Thoracic aorta (tissue), 2 donors: ENCODE results near the gene IDNK. TPM values are rescaled to one million over a fixed set of nuclear protein-coding genes. Genes with fewer than 3 reads are reported as not detected.

Experiments used
- ATAC-seq: fragments of 150-250 bp; one replicate; pipeline ENCODE4 v1.8.0; 2017; ENCODE audit warnings: low read depth; ENCODE audit not compliant: insufficient number of reproducible peaks, low FRiP score
- DNase-seq: peaks from one replicate; pipeline ENCODE4 v3.0.0-alpha.2; 2020; ENCODE audit warnings: low spot score
- H3K27ac ChIP-seq, 2 donors: fragments of 200-600 bp; sonication (generic); 1 replicate in 1 of 2; 2 replicates in 1 of 2; pipeline ENCODE4 v1.5.1; 2016; ENCODE audit warnings: mild to moderate bottlenecking in 2 of 2, moderate library complexity in 2 of 2
- H3K27me3 ChIP-seq: fragments of 200-600 bp; sonication (generic); replicated peaks from 2 replicates; pipeline ENCODE4 v1.6.0; 2016; ENCODE audit warnings: mild to moderate bottlenecking; ENCODE audit not compliant: insufficient read depth
- H3K36me3 ChIP-seq: fragments of 200-600 bp; sonication (generic); one replicate; pipeline ENCODE4 v1.5.1; 2016
- H3K4me1 ChIP-seq, 2 donors: fragments of 200-600 bp; sonication (generic); 1 replicate in 1 of 2; 2 replicates in 1 of 2; pipeline versions ENCODE4 v1.5.1 to v1.6.0; 2016; ENCODE audit warnings: low read depth in 2 of 2, mild to moderate bottlenecking in 1 of 2; ENCODE audit not compliant: control insufficient read depth in 1 of 2
- H3K4me3 ChIP-seq: fragments of 200-600 bp; sonication (generic); 2 replicates; pipeline ENCODE4 v1.5.1; 2016; ENCODE audit warnings: mild to moderate bottlenecking
- H3K9me3 ChIP-seq: fragments of 200-600 bp; sonication (generic); 2 replicates; pipeline ENCODE4 v1.5.1; 2016
- total RNA-seq, 2 donors: library from RNA; depleted of rRNA; stranded (reverse); fragments of >200 nt; gene quantifications; one replicate each; pipeline versions ENCODE4 v1.1.0 to v1.2.3, GENCODE V29; 2016
- TF ChIP-seq, protein P1 (sequence below): fragments of 200-600 bp; sonication (generic); IDR thresholded peaks from one replicate; pipeline ENCODE4 v1.5.1; 2019; ENCODE audit warnings: antibody characterized with exemption

Gene IDNK
- total RNA-seq, 2 donors from 2014 or later, result 1.4 to 2.1 TPM

GRCh38 chr9:83636813-83637212 lies 13.9 kb downstream of the IDNK start:
- no peaks in the 10 kb centered on the region for H3K4me1 ChIP-seq
- TF ChIP-seq, protein P1, sequence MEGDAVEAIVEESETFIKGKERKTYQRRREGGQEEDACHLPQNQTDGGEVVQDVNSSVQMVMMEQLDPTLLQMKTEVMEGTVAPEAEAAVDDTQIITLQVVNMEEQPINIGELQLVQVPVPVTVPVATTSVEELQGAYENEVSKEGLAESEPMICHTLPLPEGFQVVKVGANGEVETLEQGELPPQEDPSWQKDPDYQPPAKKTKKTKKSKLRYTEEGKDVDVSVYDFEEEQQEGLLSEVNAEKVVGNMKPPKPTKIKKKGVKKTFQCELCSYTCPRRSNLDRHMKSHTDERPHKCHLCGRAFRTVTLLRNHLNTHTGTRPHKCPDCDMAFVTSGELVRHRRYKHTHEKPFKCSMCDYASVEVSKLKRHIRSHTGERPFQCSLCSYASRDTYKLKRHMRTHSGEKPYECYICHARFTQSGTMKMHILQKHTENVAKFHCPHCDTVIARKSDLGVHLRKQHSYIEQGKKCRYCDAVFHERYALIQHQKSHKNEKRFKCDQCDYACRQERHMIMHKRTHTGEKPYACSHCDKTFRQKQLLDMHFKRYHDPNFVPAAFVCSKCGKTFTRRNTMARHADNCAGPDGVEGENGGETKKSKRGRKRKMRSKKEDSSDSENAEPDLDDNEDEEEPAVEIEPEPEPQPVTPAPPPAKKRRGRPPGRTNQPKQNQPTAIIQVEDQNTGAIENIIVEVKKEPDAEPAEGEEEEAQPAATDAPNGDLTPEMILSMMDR, result no peak
- H3K36me3 ChIP-seq, result no peaks in the 10 kb centered on the region
- H3K27ac ChIP-seq, result no peak overlapping the region
- H3K4me3 ChIP-seq, result no peak overlapping the region
- no peaks in the 10 kb centered on the region for H3K27me3 ChIP-seq
- DNase-seq, result no peak
- ATAC-seq, result no peak
- H3K9me3 ChIP-seq, result no peaks in the 10 kb centered on the region

- TF ChIP-seq, protein P1, result no peak
- no peaks in the 10 kb centered on the region for H3K36me3 ChIP-seq
- H3K4me1 ChIP-seq, result no peaks in the 10 kb centered on the region
- H3K9me3 ChIP-seq, result no peaks in the 10 kb centered on the region
- H3K4me3 ChIP-seq, result no peak overlapping the region
- no peak for ATAC-seq
- no peaks in the 10 kb centered on the region for H3K27me3 ChIP-seq
- DNase-seq, result no peak
- no peak overlapping the region for H3K27ac ChIP-seq
Measured at GRCh38 chr9:83637389-83637788, 14.4 kb downstream of the IDNK start.

GRCh38 chr9:83639266-83639665 lies 16.3 kb downstream of the IDNK start:
- TF ChIP-seq, protein P1, result no peak
- no peaks in the 10 kb centered on the region for H3K27me3 ChIP-seq
- DNase-seq (no peak), ATAC-seq (no peak)
- no peaks in the 10 kb centered on the region for H3K36me3 ChIP-seq
- no peak overlapping the region for H3K27ac ChIP-seq
- H3K4me1 ChIP-seq, result no peaks in the 10 kb centered on the region
- no peak overlapping the region for H3K4me3 ChIP-seq
- no peaks in the 10 kb centered on the region for H3K9me3 ChIP-seq

GRCh38 chr9:83642793-83643192 lies 19.9 kb downstream of the IDNK start:
- DNase-seq (no peak), ATAC-seq (no peak)
- Histone ChIP-seq H3K27ac (no peak overlapping the region), H3K4me3 (no peak overlapping the region), H3K4me1 (no peaks in the 10 kb centered on the region), H3K9me3 (no peaks in the 10 kb centered on the region), H3K27me3 (no peaks in the 10 kb centered on the region), H3K36me3 (no peaks in the 10 kb centered on the region)
- TF ChIP-seq, protein P1, result no peak

GRCh38 chr9:83646500-83647239 lies 23.7 kb downstream of the IDNK start:
- Histone ChIP-seq H3K9me3 (no peaks in the 10 kb centered on the region), H3K27ac (no peak overlapping the region), H3K27me3 (no peaks in the 10 kb centered on the region), H3K4me3 (no peak overlapping the region), H3K4me1 (no peaks in the 10 kb centered on the region), H3K36me3 (no peaks in the 10 kb centered on the region)
- TF ChIP-seq, protein P1, result no peak
- DNase-seq (no peak), ATAC-seq (no peak)
